DMS153 treated with DMSO at 0.1 percent for 48 hours (cell line): ENCODE data around the gene UBE3C.
"Not testable (repeated sequence)": the region's sequence is repeated elsewhere in the genome, so short reads cannot be mapped to it uniquely, and the experiment has no call there.

Experiments used
- DNase-seq: peaks from one replicate; lab custom pipeline; 2025; ENCODE audit not compliant: unreplicated experiment; lab: John Stamatoyannopoulos, UW

UBE3C gene

GRCh38 chr7:157129907-157130460, 8.7 kb upstream of the UBE3C start:
- DNase-seq = no peak

- DNase-seq = not testable (repeated sequence)
Observed at GRCh38 chr7:157130849-157131248, 7.9 kb upstream of the UBE3C start.

GRCh38 chr7:157132796-157133195, 5.9 kb upstream of the UBE3C start:
- no peak for DNase-seq

- DNase-seq = no peak
Observed at GRCh38 chr7:157133304-157133703, 5.4 kb upstream of the UBE3C start.

GRCh38 chr7:157136372-157136771, 2.4 kb upstream of the UBE3C start:
- peak; percentile 22 for DNase-seq

GRCh38 chr7:157138101-157138423, 664 bp upstream of the UBE3C start:
- DNase-seq = peak; percentile 72

GRCh38 chr7:157139111-157139809, 534 bp downstream of the UBE3C start:
- no peak for DNase-seq

GRCh38 chr7:157139810-157140510, 1.2 kb downstream of the UBE3C start:
- no peak for DNase-seq

- no peak for DNase-seq
Observed at GRCh38 chr7:157140511-157140905, 1.8 kb downstream of the UBE3C start.

- DNase-seq = no peak
Observed at GRCh38 chr7:157141525-157142060, 2.9 kb downstream of the UBE3C start.

- no peak for DNase-seq
Observed at GRCh38 chr7:157143788-157144187, 5.1 kb downstream of the UBE3C start.

GRCh38 chr7:157149317-157149716, 10.6 kb downstream of the UBE3C start:
- no peak for DNase-seq

GRCh38 chr7:157150882-157151281, 12.2 kb downstream of the UBE3C start:
- DNase-seq = no peak

GRCh38 chr7:157151626-157152339, 13.1 kb downstream of the UBE3C start:
- DNase-seq = no peak

GRCh38 chr7:157152391-157152937, 13.7 kb downstream of the UBE3C start:
- no peak for DNase-seq

GRCh38 chr7:157153260-157153659, 14.5 kb downstream of the UBE3C start:
- no peak for DNase-seq

GRCh38 chr7:157155959-157156358, 17.2 kb downstream of the UBE3C start:
- no peak for DNase-seq

- no peak for DNase-seq
Observed at GRCh38 chr7:157158400-157158799, 19.7 kb downstream of the UBE3C start.

GRCh38 chr7:157159537-157159936, 20.8 kb downstream of the UBE3C start:
- DNase-seq = not testable (repeated sequence)

- no peak for DNase-seq
Observed at GRCh38 chr7:157160433-157160832, 21.7 kb downstream of the UBE3C start.

GRCh38 chr7:157165987-157166386, 27.3 kb downstream of the UBE3C start:
- no peak for DNase-seq
